Loucy (cell line): ENCODE data around the gene TICRR.

ENCODE experiments used
- H2AFZ ChIP-seq: fragments of 200-600 bp; sonication (generic); 2 replicates; pipeline ENCODE4 v1.6.0; 2016; ENCODE audit warnings: antibody characterized with exemption, mild to moderate bottlenecking, low read length, moderate library complexity
- H3F3A ChIP-seq: fragments of 200-600 bp; 2 replicates; pipeline ENCODE4 v1.6.0; 2016; ENCODE audit warnings: antibody characterized with exemption, low read depth, mild to moderate bottlenecking
- H3K27me3 ChIP-seq: fragments of 200-600 bp; sonication (generic); 2 replicates; pipeline ENCODE4 v1.6.1; 2014; ENCODE audit warnings: low read length, mild to moderate bottlenecking; ENCODE audit not compliant: insufficient read depth, poor library complexity, severe bottlenecking
- H3K36me3 ChIP-seq: fragments of 200-600 bp; sonication (generic); 2 replicates; pipeline ENCODE4 v1.6.1; 2016; ENCODE audit warnings: low read length; ENCODE audit not compliant: insufficient read depth
- H3K4me1 ChIP-seq: fragments of 200-600 bp; sonication (generic); 2 replicates; pipeline ENCODE4 v1.5.1; 2014; ENCODE audit warnings: low read length, mild to moderate bottlenecking; ENCODE audit not compliant: insufficient read depth, poor library complexity, severe bottlenecking
- H3K4me2 ChIP-seq: fragments of 200-600 bp; sonication (generic); 2 replicates; pipeline ENCODE4 v1.6.0; 2014; ENCODE audit warnings: antibody characterized with exemption, low read length, low read depth, mild to moderate bottlenecking; ENCODE audit not compliant: poor library complexity, severe bottlenecking
- H3K4me3 ChIP-seq: fragments of 200-600 bp; sonication (generic); 2 replicates; pipeline ENCODE4 v1.5.1; 2014; ENCODE audit warnings: low read length, mild to moderate bottlenecking, mixed read lengths; ENCODE audit not compliant: poor library complexity, severe bottlenecking
- H3K79me2 ChIP-seq: fragments of 200-600 bp; sonication (generic); 2 replicates; pipeline ENCODE4 v1.6.1; 2014; ENCODE audit warnings: low read length; ENCODE audit not compliant: insufficient read depth
- H3K9ac ChIP-seq: fragments of 200-600 bp; sonication (generic); 2 replicates; pipeline ENCODE4 v1.6.0; 2014; ENCODE audit warnings: mild to moderate bottlenecking, low read depth, low read length, moderate library complexity; ENCODE audit not compliant: poor library complexity, severe bottlenecking
- H3K9me2 ChIP-seq: fragments of 200-600 bp; sonication (generic); replicated peaks from 2 replicates; pipeline ENCODE4 v1.6.1; 2016; ENCODE audit warnings: low read depth, low read length, mixed read lengths
- H3K9me3 ChIP-seq: fragments of 200-600 bp; sonication (generic); 2 replicates; pipeline ENCODE4 v1.6.1; 2014; ENCODE audit warnings: mild to moderate bottlenecking, antibody characterized with exemption, low read length, low read depth; ENCODE audit not compliant: insufficient read depth
- H4K20me1 ChIP-seq: fragments of 200-600 bp; sonication (generic); 2 replicates; pipeline ENCODE4 v1.6.0; 2014; ENCODE audit warnings: antibody characterized with exemption, low read length, mild to moderate bottlenecking; ENCODE audit not compliant: insufficient read depth, poor library complexity, severe bottlenecking
- CTCF ChIP-seq: fragments of 200-600 bp; sonication (generic); conservative IDR thresholded peaks from 2 replicates; pipeline ENCODE4 v1.5.1; 2014; ENCODE audit warnings: mild to moderate bottlenecking, antibody characterized with exemption, low read length
- EZH2phosphoT487 ChIP-seq: fragments of 200-600 bp; IDR thresholded peaks from 2 replicates; pipeline ENCODE4 v1.6.1; 2018; ENCODE audit warnings: antibody characterized with exemption, mild to moderate bottlenecking, moderate library complexity, borderline replicate concordance

TICRR gene

GRCh38 chr15:89665449-89666181 is 90.3 kb downstream of the TICRR start:
- Histone ChIP-seq H3K9me3 (no peaks in the 10 kb centered on the region), H3F3A (no peaks in the 10 kb centered on the region), H2AFZ (peak overlapping the region; percentile 69; the same call in 1 of the 2 replicates), H3K4me2 (no peak overlapping the region), H3K9ac (no peak overlapping the region), H4K20me1 (no peaks in the 10 kb centered on the region), H3K4me1 (no peaks in the 10 kb centered on the region), H3K9me2 (no peaks in the 10 kb centered on the region), H3K79me2 (no peaks in the 10 kb centered on the region), H3K36me3 (no peaks in the 10 kb centered on the region), H3K27me3 (no peaks in the 10 kb centered on the region), H3K4me3 (peak overlapping the region; percentile 53)
- TF ChIP-seq EZH2phosphoT487 = no peak
- no peak for TF ChIP-seq CTCF

GRCh38 chr15:89666184-89666857 is 91.1 kb downstream of the TICRR start:
- H2AFZ ChIP-seq = no peak overlapping the region
- no peaks in the 10 kb centered on the region for H3F3A ChIP-seq
- H3K9me3 ChIP-seq = no peaks in the 10 kb centered on the region
- no peaks in the 10 kb centered on the region for H3K4me1 ChIP-seq
- no peaks in the 10 kb centered on the region for H3K9me2 ChIP-seq
- H3K9ac ChIP-seq = no peak overlapping the region
- TF ChIP-seq CTCF (no peak), EZH2phosphoT487 (no peak)
- H3K4me3 ChIP-seq = no peak overlapping the region
- no peaks in the 10 kb centered on the region for H4K20me1 ChIP-seq
- H3K27me3 ChIP-seq = no peaks in the 10 kb centered on the region
- H3K36me3 ChIP-seq = no peaks in the 10 kb centered on the region
- no peak overlapping the region for H3K4me2 ChIP-seq
- no peaks in the 10 kb centered on the region for H3K79me2 ChIP-seq

- H3F3A ChIP-seq = no peaks in the 10 kb centered on the region
- no peak overlapping the region for H3K4me3 ChIP-seq
- no peaks in the 10 kb centered on the region for H3K79me2 ChIP-seq
- no peaks in the 10 kb centered on the region for H4K20me1 ChIP-seq
- no peak overlapping the region for H3K9ac ChIP-seq
- no peaks in the 10 kb centered on the region for H3K27me3 ChIP-seq
- H3K4me2 ChIP-seq = no peak overlapping the region
- H3K4me1 ChIP-seq = peaks cover 4% of the 10 kb centered on the region
- no peaks in the 10 kb centered on the region for H3K9me2 ChIP-seq
- H3K36me3 ChIP-seq = no peaks in the 10 kb centered on the region
- no peak overlapping the region for H2AFZ ChIP-seq
- TF ChIP-seq EZH2phosphoT487 = no peak
- no peak for TF ChIP-seq CTCF
- no peaks in the 10 kb centered on the region for H3K9me3 ChIP-seq
Observed at GRCh38 chr15:89666858-89667705, 91.8 kb downstream of the TICRR start.
